HuH-7.5 (cell line): Measurements from ENCODE around the gene PDSS1.
"Not testable (repeated sequence)": the region's sequence is repeated elsewhere in the genome, so short reads cannot be mapped to it uniquely, and the experiment has no call there.

ENCODE experiments used
- DNase-seq: peaks from one replicate; pipeline ENCODE4 v3.0.0; 2011; ENCODE audit warnings: low spot score

The PDSS1 gene

GRCh38 chr10:26739071-26739631 is 41.6 kb downstream of the PDSS1 start:
- DNase-seq: no peak

GRCh38 chr10:26741368-26741767 is 43.9 kb downstream of the PDSS1 start:
- no peak for DNase-seq

- DNase-seq: no peak
Measured at GRCh38 chr10:26743091-26743490, 45.6 kb downstream of the PDSS1 start.

- no peak for DNase-seq
Measured at GRCh38 chr10:26743841-26744240, 46.3 kb downstream of the PDSS1 start.

GRCh38 chr10:26746061-26746460 is 48.6 kb downstream of the PDSS1 start:
- DNase-seq: no peak

GRCh38 chr10:26755443-26755903 is 58.0 kb downstream of the PDSS1 start:
- no peak for DNase-seq

- DNase-seq: no peak
Measured at GRCh38 chr10:26759008-26759407, 61.5 kb downstream of the PDSS1 start.

- DNase-seq: no peak
Measured at GRCh38 chr10:26765549-26765948, 68.0 kb downstream of the PDSS1 start.

- no peak for DNase-seq
Measured at GRCh38 chr10:26770069-26770468, 72.6 kb downstream of the PDSS1 start.

GRCh38 chr10:26773633-26774032 is 76.1 kb downstream of the PDSS1 start:
- no peak for DNase-seq

GRCh38 chr10:26776258-26776657 is 78.8 kb downstream of the PDSS1 start:
- no peak for DNase-seq

GRCh38 chr10:26777686-26778085 is 80.2 kb downstream of the PDSS1 start:
- DNase-seq: no peak

- no peak for DNase-seq
Measured at GRCh38 chr10:26779176-26779860, 81.8 kb downstream of the PDSS1 start.

- DNase-seq: no peak
Measured at GRCh38 chr10:26780106-26780792, 82.7 kb downstream of the PDSS1 start.

- DNase-seq: no peak
Measured at GRCh38 chr10:26780793-26781601, 83.5 kb downstream of the PDSS1 start.

GRCh38 chr10:26781797-26782196 is 84.3 kb downstream of the PDSS1 start:
- no peak for DNase-seq

GRCh38 chr10:26787362-26787761 is 89.9 kb downstream of the PDSS1 start:
- no peak for DNase-seq

- not testable (repeated sequence) for DNase-seq
Measured at GRCh38 chr10:26789779-26790178, 92.3 kb downstream of the PDSS1 start.

GRCh38 chr10:26790221-26790995 is 92.9 kb downstream of the PDSS1 start:
- DNase-seq: no peak

GRCh38 chr10:26792758-26793495 is 95.4 kb downstream of the PDSS1 start:
- DNase-seq: no peak
